ENCODE data around the gene CAPN10. TPM values are rescaled to one million over a fixed set of nuclear protein-coding genes. Genes with fewer than 3 reads are reported as not detected.
A peak's percentile ranks its signal among the peaks of the same experiment; 100 is the strongest.
"Not testable (repeated sequence)": the region's sequence is repeated elsewhere in the genome, so short reads cannot be mapped to it uniquely, and the experiment has no call there.

Gene CAPN10, protein sequence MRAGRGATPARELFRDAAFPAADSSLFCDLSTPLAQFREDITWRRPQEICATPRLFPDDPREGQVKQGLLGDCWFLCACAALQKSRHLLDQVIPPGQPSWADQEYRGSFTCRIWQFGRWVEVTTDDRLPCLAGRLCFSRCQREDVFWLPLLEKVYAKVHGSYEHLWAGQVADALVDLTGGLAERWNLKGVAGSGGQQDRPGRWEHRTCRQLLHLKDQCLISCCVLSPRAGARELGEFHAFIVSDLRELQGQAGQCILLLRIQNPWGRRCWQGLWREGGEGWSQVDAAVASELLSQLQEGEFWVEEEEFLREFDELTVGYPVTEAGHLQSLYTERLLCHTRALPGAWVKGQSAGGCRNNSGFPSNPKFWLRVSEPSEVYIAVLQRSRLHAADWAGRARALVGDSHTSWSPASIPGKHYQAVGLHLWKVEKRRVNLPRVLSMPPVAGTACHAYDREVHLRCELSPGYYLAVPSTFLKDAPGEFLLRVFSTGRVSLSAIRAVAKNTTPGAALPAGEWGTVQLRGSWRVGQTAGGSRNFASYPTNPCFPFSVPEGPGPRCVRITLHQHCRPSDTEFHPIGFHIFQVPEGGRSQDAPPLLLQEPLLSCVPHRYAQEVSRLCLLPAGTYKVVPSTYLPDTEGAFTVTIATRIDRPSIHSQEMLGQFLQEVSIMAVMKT
- total RNA-seq (10 to 100 TPM; 17.3 to 41.8 (median 25.0) TPM), polyA plus RNA-seq (100 to 1,000 TPM in 2 of 3 donors, 1 to 10 TPM in 1; 4.7 to 158 (median 102) TPM)
- long read RNA-seq, donor 1, partial matches to known transcripts, result 10 of 12 reads
- long read RNA-seq, donor 1, other reads (novel, unspliced or antisense), result 0 of 12 reads
- long read RNA-seq, donor 2, partial matches to known transcripts, result 7 of 8 reads
- long read RNA-seq, donor 2, other reads (novel, unspliced or antisense), result 0 of 8 reads
- long read RNA-seq, donor 3, partial matches to known transcripts, result 7 of 8 reads
- long read RNA-seq, donor 3, other reads (novel, unspliced or antisense), result 0 of 8 reads
- long read RNA-seq, donor 4, partial matches to known transcripts, result 2 of 3 reads
- long read RNA-seq, donor 4, other reads (novel, unspliced or antisense), result 1 of 3 reads
- long read RNA-seq, donor 5, transcript CAPN10-207 (12 exons, 2,644 nt), result major isoform, 74 of 130 reads
- long read RNA-seq, donor 5, partial matches to known transcripts, result 9 of 130 reads
- long read RNA-seq, donor 5, other reads (novel, unspliced or antisense), result 38 of 130 reads
- long read RNA-seq, donor 6, partial matches to known transcripts, result 1 of 2 reads
- long read RNA-seq, donor 6, other reads (novel, unspliced or antisense), result 1 of 2 reads
- long read RNA-seq, donor 7, result 0 reads
- long read RNA-seq, donor 8, partial matches to known transcripts, result 5 of 7 reads
- long read RNA-seq, donor 8, other reads (novel, unspliced or antisense), result 0 of 7 reads
- long read RNA-seq, donor 9, partial matches to known transcripts, result 0 of 1 reads
- long read RNA-seq, donor 9, other reads (novel, unspliced or antisense), result 0 of 1 reads
- long read RNA-seq, donor 10, partial matches to known transcripts, result 0 of 2 reads
- long read RNA-seq, donor 10, other reads (novel, unspliced or antisense), result 0 of 2 reads

DNA sequence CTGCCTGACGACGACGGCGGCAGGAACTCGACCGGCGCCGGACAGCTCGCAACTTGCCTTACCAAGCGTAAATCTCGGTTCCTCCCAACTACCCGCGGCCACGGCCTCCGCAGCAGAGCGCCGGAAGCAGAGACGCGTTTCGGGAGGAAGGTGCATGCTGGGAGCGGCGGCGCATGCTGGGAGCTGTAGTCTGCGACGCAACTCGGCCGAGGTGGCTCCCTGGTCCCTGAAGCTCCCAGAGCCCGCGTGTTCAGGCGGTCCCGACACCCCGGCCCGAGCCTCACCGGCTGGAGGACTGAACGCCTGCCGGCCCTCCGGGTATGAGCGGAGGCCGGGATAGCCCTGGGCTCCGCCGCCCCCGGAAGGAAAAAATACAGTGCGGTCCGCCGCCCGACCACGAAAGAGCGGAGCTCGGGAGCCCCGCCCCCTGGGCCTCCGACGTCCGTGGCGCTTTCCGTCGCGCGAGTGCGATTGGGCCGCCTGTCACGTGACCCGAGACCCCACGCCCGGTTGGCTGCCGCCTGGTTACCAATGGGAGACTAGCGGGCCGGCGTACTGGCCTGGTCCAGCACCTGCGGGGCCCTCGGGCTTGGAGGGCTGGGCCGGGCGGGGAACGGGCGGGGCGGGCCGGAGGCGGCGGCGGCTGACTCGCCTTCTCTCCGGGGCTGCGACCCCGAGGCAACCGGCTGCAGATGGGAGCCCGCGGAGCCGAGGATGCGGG lies at the start of gene CAPN10:
Gene CAPN10 (plus strand): TSS at position 537 of the 721 bp plus-strand sequence. CDS start 178 bp downstream, at position 715.
- H3K4me3 ChIP-seq, result peak within 1 kb of the TSS; percentile 68 to 89 (median 84)
- peak; percentile 98 to 99 (median 99) for DNase-seq
- peaks cover 0 to 8% of the 10 kb centered on the region in 2 donors for H3K36me3 ChIP-seq (replicated peaks in 1 of 2)
- peak within 1 kb of the TSS; percentile 67 to 98 (median 96) for H3K27ac ChIP-seq
- intact Hi-C loops (cut with DNase I), result no loop called here
- no peaks in the 10 kb centered on the region for H3K27me3 ChIP-seq
- H3K9me3 ChIP-seq (replicated peaks in 1 of 3), result no peaks in the 10 kb centered on the region
- 0 to 1% (median 0%) methylated on average over 8 to 88 of the region's 88 CpGs; no CpG with 5 or more reads in 1 of the 4 donors for WGBS, 4 donors
- peaks cover 27 to 38% of the 10 kb centered on the region in 2 donors for H3K4me1 ChIP-seq (replicated peaks in 1 of 2)
- peak; percentile 47 to 70 for TF ChIP-seq POLR2A (IDR thresholded peaks at IDR 0.05)
- TF ChIP-seq, protein P1, sequence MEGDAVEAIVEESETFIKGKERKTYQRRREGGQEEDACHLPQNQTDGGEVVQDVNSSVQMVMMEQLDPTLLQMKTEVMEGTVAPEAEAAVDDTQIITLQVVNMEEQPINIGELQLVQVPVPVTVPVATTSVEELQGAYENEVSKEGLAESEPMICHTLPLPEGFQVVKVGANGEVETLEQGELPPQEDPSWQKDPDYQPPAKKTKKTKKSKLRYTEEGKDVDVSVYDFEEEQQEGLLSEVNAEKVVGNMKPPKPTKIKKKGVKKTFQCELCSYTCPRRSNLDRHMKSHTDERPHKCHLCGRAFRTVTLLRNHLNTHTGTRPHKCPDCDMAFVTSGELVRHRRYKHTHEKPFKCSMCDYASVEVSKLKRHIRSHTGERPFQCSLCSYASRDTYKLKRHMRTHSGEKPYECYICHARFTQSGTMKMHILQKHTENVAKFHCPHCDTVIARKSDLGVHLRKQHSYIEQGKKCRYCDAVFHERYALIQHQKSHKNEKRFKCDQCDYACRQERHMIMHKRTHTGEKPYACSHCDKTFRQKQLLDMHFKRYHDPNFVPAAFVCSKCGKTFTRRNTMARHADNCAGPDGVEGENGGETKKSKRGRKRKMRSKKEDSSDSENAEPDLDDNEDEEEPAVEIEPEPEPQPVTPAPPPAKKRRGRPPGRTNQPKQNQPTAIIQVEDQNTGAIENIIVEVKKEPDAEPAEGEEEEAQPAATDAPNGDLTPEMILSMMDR (IDR thresholded peaks at IDR 0.05), result peak in 1 of 6 experiments; percentile 1

DNA sequence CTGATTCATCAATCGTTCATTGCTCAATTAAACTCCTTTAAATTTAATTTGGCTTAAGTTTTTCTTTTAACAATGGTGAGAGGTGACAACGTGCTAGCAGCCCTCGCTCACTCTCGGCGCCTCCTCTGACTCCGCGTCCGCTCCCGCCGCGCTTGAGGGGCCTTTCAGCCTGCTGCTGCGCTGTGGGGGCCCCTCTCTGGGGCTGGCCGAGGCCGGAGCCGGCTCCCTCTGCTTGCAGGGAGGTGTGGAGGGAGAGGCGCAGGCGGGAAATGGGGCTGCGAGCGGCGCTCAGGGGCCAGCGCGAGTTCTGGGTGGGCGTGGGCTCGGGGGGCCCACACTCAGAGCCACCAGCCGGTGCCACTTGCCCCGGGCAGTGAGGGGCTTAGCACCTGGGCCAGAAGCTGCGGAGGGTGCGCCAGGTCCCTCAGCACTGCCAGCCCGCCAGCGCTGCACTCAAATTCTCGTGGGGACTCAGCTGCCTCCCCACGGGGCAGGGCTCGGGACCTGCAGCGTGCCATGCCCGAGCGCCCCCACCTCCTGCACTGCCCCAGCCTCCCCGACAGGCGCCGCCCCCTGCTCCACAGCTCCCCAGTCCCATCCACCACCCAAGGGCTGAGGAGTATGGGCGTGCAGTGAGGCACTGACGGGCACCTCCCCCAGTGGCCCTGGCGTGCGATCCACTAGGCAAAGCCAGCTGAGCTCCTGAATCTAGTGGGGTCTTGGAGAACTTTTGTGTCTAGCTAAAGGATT lies 48.3 kb upstream of the CAPN10 start:
- Histone ChIP-seq H3K36me3 (replicated peaks in 1 of 2) (no peaks in the 10 kb centered on the region), H3K4me3 (no peak overlapping the region), H3K9me3 (replicated peaks in 1 of 3) (no peaks in the 10 kb centered on the region), H3K27ac (no peak overlapping the region), H3K27me3 (no peaks in the 10 kb centered on the region), H3K4me1 (replicated peaks in 1 of 2) (no peaks in the 10 kb centered on the region)
- DNase-seq, result peak in 1 of 7 donors; percentile 7
- no peak for TF ChIP-seq POLR2A (IDR thresholded peaks at IDR 0.05)
- TF ChIP-seq, protein P1 (IDR thresholded peaks at IDR 0.05), result no peak
- 92 to 98% (median 96%) methylated on average over 25 to 43 of the region's 43 CpGs for WGBS, 4 donors
- intact Hi-C loops (cut with DNase I), result no loop called here

DNA sequence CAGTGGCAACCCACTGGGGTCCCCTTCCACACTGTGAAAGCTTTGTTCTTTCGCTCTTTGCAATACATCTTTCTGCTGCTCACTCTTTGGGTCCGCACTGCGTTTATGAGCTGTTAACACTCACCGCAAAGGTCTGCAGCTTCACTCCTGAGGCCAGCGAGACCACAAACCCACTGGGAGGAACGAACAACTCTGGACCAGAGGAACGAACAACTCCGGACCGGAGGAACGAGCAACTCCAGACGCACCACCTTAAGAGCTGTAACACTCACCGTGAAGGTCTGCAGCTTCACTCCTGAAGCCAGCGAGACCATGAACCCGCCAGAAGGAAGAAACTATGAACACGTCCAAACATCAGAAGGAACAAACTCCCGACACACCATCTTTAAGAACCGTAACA lies 47.4 kb upstream of the CAPN10 start:
- H3K4me3 ChIP-seq; H3K4me1 ChIP-seq (replicated peaks in 1 of 2); H3K9me3 ChIP-seq (replicated peaks in 1 of 3); H3K36me3 ChIP-seq (replicated peaks in 1 of 2); intact Hi-C loops (cut with DNase I); H3K27ac ChIP-seq; DNase-seq; H3K27me3 ChIP-seq: not testable (repeated sequence)
- WGBS, 4 donors, result 96 to 97% (median 97%) methylated on average over 17 of the region's 17 CpGs
